ENCODE data around the gene FBXO48. TPM values are rescaled to one million over a fixed set of nuclear protein-coding genes. Genes with fewer than 3 reads are reported as not detected.

Gene FBXO48
- total and polyA plus RNA-seq, 2 of the 8 experiments (the other 6 are each of a cell fraction or from before 2014, with no cell fraction given): 1.1 to 1.5 TPM

- H3K27me3 ChIP-seq (replicated peaks in 1 of 4; ENCODE audit: control insufficient read depth in 3 of 4, extremely low read depth in 1 of 4, insufficient read depth in 3 of 4, low read length in 3 of 4): no peaks in the 10 kb centered on the region
- no peak overlapping the region for H2BK20ac ChIP-seq (ENCODE audit: low read length)
- no peak overlapping the region for H2AFZ ChIP-seq (ENCODE audit: low read length)
- no peaks in the 10 kb centered on the region for H3K36me3 ChIP-seq (ENCODE audit: control insufficient read depth in 2 of 4, insufficient read depth in 4 of 4, low read length in 3 of 4)
- no peak overlapping the region for H3K4me2 ChIP-seq (ENCODE audit: insufficient read depth in 1 of 2, low read depth in 2 of 2, low read length in 2 of 2)
- no peak overlapping the region for H3K4ac ChIP-seq (replicated peaks; ENCODE audit: insufficient read length, low read depth, low read length)
- no peaks in the 10 kb centered on the region for H3K4me1 ChIP-seq (replicated peaks in 1 of 4; ENCODE audit: control insufficient read depth in 3 of 4, insufficient read depth in 4 of 4, low read length in 3 of 4)
- FAIRE-seq (no peak), DNase-seq (ENCODE audit: low read depth in 1 of 2, low spot score in 2 of 2) (no peak)
- H3K56ac ChIP-seq (replicated peaks; ENCODE audit: insufficient read length, low read depth, low read length): no peak overlapping the region
- H2BK15ac ChIP-seq (ENCODE audit: low read length): no peak overlapping the region
- TF ChIP-seq CBX8 (IDR thresholded peaks at IDR 0.05; ENCODE audit: borderline replicate concordance, low read depth, low read length) (no peak), HDAC2 (IDR thresholded peaks at IDR 0.05; ENCODE audit: borderline replicate concordance in 1 of 2, low read depth in 2 of 2, low read length in 2 of 2) (no peak), SAP30 (IDR thresholded peaks at IDR 0.05; ENCODE audit: insufficient read depth, insufficient replicate concordance, low read length) (no peak), YY1 (IDR thresholded peaks at IDR 0.05; ENCODE audit: low read depth, low read length) (no peak), SRF (IDR thresholded peaks at IDR 0.05; ENCODE audit: low read depth, low read length) (no peak), EP300 (IDR thresholded peaks at IDR 0.05; ENCODE audit: borderline replicate concordance in 1 of 2, low read depth in 2 of 2, low read length in 2 of 2) (no peak), FOSL1 (IDR thresholded peaks at IDR 0.05; ENCODE audit: insufficient read depth, low read depth, low read length) (no peak), EGR1 (IDR thresholded peaks at IDR 0.05; ENCODE audit: borderline replicate concordance, low read depth, low read length) (no peak), NANOG (IDR thresholded peaks at IDR 0.05; ENCODE audit: insufficient read depth, low read depth, low read length, poor library complexity, severe bottlenecking) (no peak), MAFK (IDR thresholded peaks at IDR 0.05; ENCODE audit: low read depth, low read length) (no peak), CHD1 (IDR thresholded peaks at IDR 0.05; ENCODE audit: low read depth, low read length) (no peak)
- H4K5ac ChIP-seq (ENCODE audit: insufficient read length, low read depth, low read length): no peak overlapping the region
- H3K14ac ChIP-seq (ENCODE audit: insufficient read length): no peak overlapping the region
- no peak overlapping the region for H4K91ac ChIP-seq (replicated peaks; ENCODE audit: insufficient read length, low read length)
- H3K4me3 ChIP-seq (ENCODE audit: extremely low read depth in 1 of 4, insufficient read depth in 2 of 4, low read depth in 3 of 4, low read length in 4 of 4): no peak overlapping the region
- no peak overlapping the region for H2BK5ac ChIP-seq (ENCODE audit: low read depth, low read length)
- H3K23me2 ChIP-seq (ENCODE audit: low read depth, low read length): no peaks in the 10 kb centered on the region
- no peaks in the 10 kb centered on the region for H3K79me2 ChIP-seq (ENCODE audit: control insufficient read depth in 1 of 2, insufficient read depth in 2 of 2, low read length in 2 of 2)
- H2AK5ac ChIP-seq (ENCODE audit: low read depth, low read length): no peak overlapping the region
- WGBS, 2 experiments (ENCODE audit: extremely low coverage in 1 of 2, insufficient coverage in 1 of 2, insufficient read length in 1 of 2, insufficient replicate concordance in 2 of 2, low coverage in 1 of 2, low lambda C conversion rate in 2 of 2, missing lambda C conversion rate in 1 of 2): 83% methylated on average over 4 of the region's 4 CpGs; no CpG with 5 or more reads in 1 of the 2 experiments
- H3K79me1 ChIP-seq (ENCODE audit: low read depth, low read length): no peaks in the 10 kb centered on the region
- H4K8ac ChIP-seq (ENCODE audit: extremely low read depth, insufficient read depth, low read length): no peak overlapping the region
- no peak overlapping the region for H3K9ac ChIP-seq (replicated peaks in 1 of 4; ENCODE audit: extremely low read depth in 1 of 4, low read depth in 3 of 4, low read length in 3 of 4)
- CTCF ChIA-PET (ENCODE audit: partially characterized antibody): interaction anchor here (1.9 kb wide), 1 partner anchor 29 kb away, joined by 6 read pairs; no protein-coding TSS in a partner anchor
- H3K23ac ChIP-seq (ENCODE audit: insufficient read length): no peak overlapping the region
- no peaks in the 10 kb centered on the region for H3K9me3 ChIP-seq (ENCODE audit: insufficient read depth in 2 of 2, low read depth in 1 of 2, low read length in 1 of 2)
- no peak overlapping the region for H2BK120ac ChIP-seq (replicated peaks; ENCODE audit: low read depth, low read length)
- no peaks in the 10 kb centered on the region for H4K20me1 ChIP-seq (replicated peaks in 1 of 2; ENCODE audit: control insufficient read depth in 1 of 2, insufficient read depth in 2 of 2, low read length in 2 of 2)
- no peak overlapping the region for H3K27ac ChIP-seq (ENCODE audit: low read depth, low read length)
- H2BK12ac ChIP-seq (ENCODE audit: low read depth, low read length): no peak overlapping the region
- POLR2A ChIA-PET (ENCODE audit: partially characterized antibody): no interaction called here
- H3K18ac ChIP-seq (ENCODE audit: extremely low read depth, low read length): no peak overlapping the region
Observed at GRCh38 chr2:68412127-68412819, 54.8 kb downstream of the FBXO48 start.
